HCT116 (cell line): ENCODE results near the gene WIPI1. TPM values are rescaled to one million over a fixed set of nuclear protein-coding genes. Genes with fewer than 3 reads are reported as not detected.

Source experiments
- ATAC-seq: fragments of 200-7000 bp; cut with Tn5 transposase; 2 replicates; pipeline ENCODE4 v1.9.1; 2020; ENCODE audit warnings: mild to moderate bottlenecking, moderate library complexity
- BruUV-seq: library from RNA; stranded (reverse); fragments of 400-500 nt; replicated peaks from 2 replicates; lab custom pipeline; 2021; lab: Mats Ljungman, UMichigan
- CTCF ChIA-PET: fragments of 300-600 bp; sonication (Branson Sonifier 250); formaldehyde crosslinking; loops from one replicate; lab custom pipeline; 2021; ENCODE audit warnings: antibody characterized with exemption; lab: Charles Lee
- POLR2A ChIA-PET: fragments of 300-600, 350-600 bp; sonication (Branson Sonifier 250); formaldehyde crosslinking; loops from one replicate; lab custom pipeline; 2021; ENCODE audit warnings: antibody characterized with exemption; lab: Charles Lee
- RAD21 ChIA-PET, 2 experiments: fragments of 300-600 bp; sonication (Branson Sonifier 250); formaldehyde crosslinking; loops; one replicate each; lab custom pipeline; 2023; ENCODE audit warnings: low total read pairs in 2 of 2; ENCODE audit not compliant: uncharacterized antibody in 2 of 2, unreplicated experiment in 2 of 2, low non-redundant PET in 1 of 2; lab: Charles Lee
- DNase-seq: peaks from one replicate; pipeline ENCODE4 v3.0.0-alpha.2; 2010; ENCODE audit warnings: low read depth, low spot score
- H2AFZ ChIP-seq: fragments of 200-600 bp; shearing (Covaris generic), sonication (generic); 2 replicates; pipeline ENCODE4 v1.6.1; 2017; ENCODE audit warnings: low read depth, mixed run types, mixed read lengths, antibody characterized with exemption, low read length; ENCODE audit not compliant: poor library complexity, severe bottlenecking
- H3K27ac ChIP-seq: 2 replicates; pipeline ENCODE4 v1.5.1; 2012; ENCODE audit warnings: low read depth, low read length
- H3K27me3 ChIP-seq: fragments of 200-600 bp; sonication (generic); 2 replicates; pipeline ENCODE4 v1.6.1; 2016; ENCODE audit warnings: mixed run types, low read length, mixed read lengths; ENCODE audit not compliant: insufficient read depth
- H3K36me3 ChIP-seq, 2 experiments: fragments of 200-500 bp in 1 of 2; fragments of 200-600 bp in 1 of 2; sonication (Bioruptor generic) in 1 of 2; sonication (generic) in 1 of 2; 2 replicates each; pipeline versions ENCODE4 v1.5.1 to v1.6.1; 2014 to 2016; ENCODE audit warnings: low read length in 2 of 2, inconsistent platforms in 1 of 2, mixed read lengths in 1 of 2, mixed run types in 1 of 2; ENCODE audit not compliant: insufficient read depth in 2 of 2, control insufficient read depth in 1 of 2
- H3K4me1 ChIP-seq, 2 experiments: fragments of 200-600 bp in 1 of 2; sonication (generic) in 1 of 2; 2 replicates each; pipeline versions ENCODE4 v1.5.1 to v1.6.1; 2012 to 2017; ENCODE audit warnings: low read length in 2 of 2, inconsistent platforms in 1 of 2, mild to moderate bottlenecking in 1 of 2, mixed read lengths in 1 of 2, mixed run types in 1 of 2, moderate library complexity in 1 of 2; ENCODE audit not compliant: insufficient read depth in 2 of 2, control insufficient read depth in 1 of 2
- H3K4me2 ChIP-seq: fragments of 200-600 bp; sonication (generic); 2 replicates; pipeline ENCODE4 v1.6.1; 2017; ENCODE audit warnings: mixed run types, low read length, mixed read lengths
- H3K4me3 ChIP-seq, 2 experiments: fragments of 200-600 bp in 1 of 2; sonication (generic) in 1 of 2; replicated peaks in 1 of 2; 2 replicates each; pipeline ENCODE4 v1.5.1; 2011 to 2016; ENCODE audit warnings: low read length in 2 of 2, control low read depth in 1 of 2, low read depth in 1 of 2, mild to moderate bottlenecking in 1 of 2, mixed read lengths in 1 of 2, mixed run types in 1 of 2
- H3K79me2 ChIP-seq: fragments of 200-600 bp; sonication (generic); 2 replicates; pipeline ENCODE4 v1.6.1; 2017; ENCODE audit warnings: mild to moderate bottlenecking, mixed run types, low read length, moderate library complexity, mixed read lengths; ENCODE audit not compliant: insufficient read depth
- H3K9ac ChIP-seq: fragments of 200-600 bp; sonication (generic); 2 replicates; pipeline ENCODE4 v1.6.1; 2016; ENCODE audit warnings: low read length, mixed read lengths
- H3K9me2 ChIP-seq: fragments of 200-600 bp; sonication (generic), shearing (Covaris generic); 2 replicates; pipeline ENCODE4 v1.6.1; 2017; ENCODE audit warnings: mixed run types, mild to moderate bottlenecking, moderate library complexity; ENCODE audit not compliant: insufficient read depth
- H3K9me3 ChIP-seq, 2 experiments: fragments of 200-500 bp in 1 of 2; fragments of 200-600 bp in 1 of 2; sonication (Bioruptor generic) in 1 of 2; sonication (generic) in 1 of 2; 2 replicates each; pipeline ENCODE4 v1.6.1; 2014 to 2017; ENCODE audit warnings: low read length in 2 of 2, mixed read lengths in 2 of 2, inconsistent platforms in 1 of 2, low read depth in 1 of 2, mild to moderate bottlenecking in 1 of 2, mixed run types in 1 of 2, moderate library complexity in 1 of 2; ENCODE audit not compliant: control insufficient read depth in 1 of 2, insufficient read depth in 1 of 2
- H4K20me1 ChIP-seq: fragments of 200-600 bp; sonication (generic), shearing (Covaris generic); 2 replicates; pipeline ENCODE4 v1.6.1; 2017; ENCODE audit warnings: mixed run types, mild to moderate bottlenecking, moderate library complexity; ENCODE audit not compliant: insufficient read depth
- CEBPB ChIP-seq: IDR thresholded peaks from 2 replicates; pipeline ENCODE4 v1.6.1; 2012; ENCODE audit warnings: low read depth
- JUND ChIP-seq: IDR thresholded peaks from 2 replicates; pipeline ENCODE4 v1.6.1; 2012
- RAD21 ChIP-seq: IDR thresholded peaks from 2 replicates; pipeline ENCODE4 v1.6.1; 2012; ENCODE audit warnings: low read depth, mild to moderate bottlenecking
- SIN3A ChIP-seq: IDR thresholded peaks from 2 replicates; pipeline ENCODE4 v1.6.1; 2012; ENCODE audit warnings: low read depth
- TCF7L2 ChIP-seq: IDR thresholded peaks from 2 replicates; pipeline ENCODE4 v1.7.0; 2011; ENCODE audit warnings: borderline replicate concordance, inconsistent platforms; ENCODE audit not compliant: insufficient read depth, insufficient read length; ENCODE audit errors: extremely low read depth
- YY1 ChIP-seq: IDR thresholded peaks from 2 replicates; pipeline ENCODE4 v1.6.1; 2011; ENCODE audit warnings: low read length, low read depth, moderate library complexity, mild to moderate bottlenecking; ENCODE audit not compliant: insufficient replicate concordance; ENCODE audit errors: extremely low read depth
- ZFX ChIP-seq: fragments of 450-650 bp; IDR thresholded peaks from 2 replicates; pipeline ENCODE4 v1.6.1; 2017
- intact Hi-C: fragments of 100-400 bp; cut with micrococcal nuclease; formaldehyde crosslinking; loops from 2 replicates; pipeline ENCODE4 v1.10.0; 2022
- total RNA-seq: library from RNA; stranded (reverse); gene quantifications from one replicate; pipeline ENCODE4 v1.2.1, GENCODE V29; 2021; ENCODE audit not compliant: unreplicated experiment
- TF ChIP-seq, protein P1 (sequence below): IDR thresholded peaks from 2 replicates; pipeline ENCODE4 v1.6.1; 2012
- TF ChIP-seq, protein P2 (sequence below): IDR thresholded peaks from 2 replicates; pipeline ENCODE4 v1.6.1; 2011; ENCODE audit warnings: mild to moderate bottlenecking, low read length, moderate library complexity; ENCODE audit not compliant: insufficient replicate concordance; ENCODE audit errors: extremely low read depth

Gene WIPI1
- total RNA-seq, 1 experiment from 2014 or later = 21.5 TPM

DNA sequence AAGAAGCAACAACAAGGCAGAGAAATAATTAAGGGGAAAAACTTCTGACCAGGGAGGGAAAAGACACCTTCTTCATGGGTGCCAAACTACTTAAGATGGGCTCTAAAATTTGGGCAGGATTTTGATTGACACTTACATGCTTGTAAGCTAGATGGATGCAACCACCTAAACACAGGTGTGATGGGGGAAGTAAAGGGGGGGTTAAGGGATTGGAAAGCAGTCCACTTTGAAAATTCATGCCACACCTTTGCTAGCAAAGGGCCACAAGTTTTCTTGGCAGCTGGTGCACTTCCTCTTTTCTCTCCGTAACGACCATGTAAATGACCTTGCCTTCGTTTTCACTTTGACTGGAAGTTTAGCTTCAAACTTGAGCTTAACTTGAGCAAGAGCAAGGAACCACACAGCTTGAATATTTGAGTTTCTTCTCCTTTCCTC lies 40.6 kb upstream of the WIPI1 start:
- Histone ChIP-seq H3K9ac (no peak overlapping the region), H3K27me3 (no peaks in the 10 kb centered on the region), H4K20me1 (no peaks in the 10 kb centered on the region), H3K27ac (no peak overlapping the region), H3K9me3 (no peaks in the 10 kb centered on the region), H3K9me2 (no peaks in the 10 kb centered on the region), H3K4me1 (peaks cover 0 to 6% of the 10 kb centered on the region in 2 experiments; a peak in 1 of 4 replicates), H3K79me2 (no peaks in the 10 kb centered on the region), H2AFZ (no peak overlapping the region), H3K36me3 (no peaks in the 10 kb centered on the region), H3K4me2 (no peak overlapping the region), H3K4me3 (no peak overlapping the region)
- no TSS peak for BruUV-seq
- TF ChIP-seq ZFX (no peak), TCF7L2 (no peak), SIN3A (no peak), YY1 (no peak), JUND (no peak), CEBPB (no peak), RAD21 (no peak)
- TF ChIP-seq, protein P1, sequence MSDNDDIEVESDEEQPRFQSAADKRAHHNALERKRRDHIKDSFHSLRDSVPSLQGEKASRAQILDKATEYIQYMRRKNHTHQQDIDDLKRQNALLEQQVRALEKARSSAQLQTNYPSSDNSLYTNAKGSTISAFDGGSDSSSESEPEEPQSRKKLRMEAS = no peak
- TF ChIP-seq, protein P2, sequence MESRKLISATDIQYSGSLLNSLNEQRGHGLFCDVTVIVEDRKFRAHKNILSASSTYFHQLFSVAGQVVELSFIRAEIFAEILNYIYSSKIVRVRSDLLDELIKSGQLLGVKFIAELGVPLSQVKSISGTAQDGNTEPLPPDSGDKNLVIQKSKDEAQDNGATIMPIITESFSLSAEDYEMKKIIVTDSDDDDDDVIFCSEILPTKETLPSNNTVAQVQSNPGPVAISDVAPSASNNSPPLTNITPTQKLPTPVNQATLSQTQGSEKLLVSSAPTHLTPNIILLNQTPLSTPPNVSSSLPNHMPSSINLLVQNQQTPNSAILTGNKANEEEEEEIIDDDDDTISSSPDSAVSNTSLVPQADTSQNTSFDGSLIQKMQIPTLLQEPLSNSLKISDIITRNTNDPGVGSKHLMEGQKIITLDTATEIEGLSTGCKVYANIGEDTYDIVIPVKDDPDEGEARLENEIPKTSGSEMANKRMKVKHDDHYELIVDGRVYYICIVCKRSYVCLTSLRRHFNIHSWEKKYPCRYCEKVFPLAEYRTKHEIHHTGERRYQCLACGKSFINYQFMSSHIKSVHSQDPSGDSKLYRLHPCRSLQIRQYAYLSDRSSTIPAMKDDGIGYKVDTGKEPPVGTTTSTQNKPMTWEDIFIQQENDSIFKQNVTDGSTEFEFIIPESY = no peak
- ChIA-PET RAD21 (no interaction called here), CTCF (interaction anchor here (0.9 kb wide), 1 partner anchor 12 kb away, joined by 3 read pairs; no protein-coding TSS in a partner anchor), POLR2A (interaction anchor here (1.5 kb wide), 1 partner anchor 14 kb away, joined by 3 read pairs; the partner anchor contains the start of gene PRKAR1A)
- intact Hi-C loops = no loop called here
- DNase-seq (no peak), ATAC-seq (no peak)
